AG08395 (cell line): ENCODE results near the gene SCAF8.
A peak's percentile ranks its signal among the peaks of the same experiment; 100 is the strongest.

Experiments
- DNase-seq: peaks from one replicate; pipeline ENCODE4 v3.0.0; 2012; ENCODE audit warnings: mixed read lengths, low spot score

Gene SCAF8

GRCh38 chr6:154839546-154839945 is 106.3 kb downstream of the SCAF8 start:
- no peak for DNase-seq

GRCh38 chr6:154840363-154840762 is 107.1 kb downstream of the SCAF8 start:
- DNase-seq = no peak

- DNase-seq = no peak
Observed at GRCh38 chr6:154841109-154841508, 107.9 kb downstream of the SCAF8 start.

- DNase-seq = no peak
Observed at GRCh38 chr6:154842833-154843232, 109.6 kb downstream of the SCAF8 start.

GRCh38 chr6:154847318-154847717 is 114.1 kb downstream of the SCAF8 start:
- no peak for DNase-seq

GRCh38 chr6:154848580-154848979 is 115.4 kb downstream of the SCAF8 start:
- no peak for DNase-seq

- DNase-seq = no peak
Observed at GRCh38 chr6:154849475-154849874, 116.3 kb downstream of the SCAF8 start.

- DNase-seq = no peak
Observed at GRCh38 chr6:154852687-154853086, 119.5 kb downstream of the SCAF8 start.

- DNase-seq = no peak
Observed at GRCh38 chr6:154857529-154857928, 124.3 kb downstream of the SCAF8 start.

GRCh38 chr6:154861825-154862224 is 128.6 kb downstream of the SCAF8 start:
- DNase-seq = no peak

GRCh38 chr6:154862536-154862935 is 129.3 kb downstream of the SCAF8 start:
- no peak for DNase-seq

- no peak for DNase-seq
Observed at GRCh38 chr6:154864066-154864430, 130.8 kb downstream of the SCAF8 start.

- no peak for DNase-seq
Observed at GRCh38 chr6:154865291-154865690, 132.1 kb downstream of the SCAF8 start.

- DNase-seq = peak; percentile 72
Observed at GRCh38 chr6:154868143-154868594, 135.0 kb downstream of the SCAF8 start.

GRCh38 chr6:154872542-154873114 is 139.4 kb downstream of the SCAF8 start:
- no peak for DNase-seq

GRCh38 chr6:154873546-154873945 is 140.3 kb downstream of the SCAF8 start:
- DNase-seq = no peak

- no peak for DNase-seq
Observed at GRCh38 chr6:154874773-154875592, 141.8 kb downstream of the SCAF8 start.

GRCh38 chr6:154876486-154877280 is 143.5 kb downstream of the SCAF8 start:
- no peak for DNase-seq

GRCh38 chr6:154878871-154879491 is 145.8 kb downstream of the SCAF8 start:
- DNase-seq = no peak

- DNase-seq = no peak
Observed at GRCh38 chr6:154882107-154882506, 148.9 kb downstream of the SCAF8 start.
